RWPE1 (cell line): ENCODE data around the gene TEX51.

ENCODE experiments used
- CTCF ChIA-PET: fragments of 350-600 bp; sonication (Branson Sonifier 250); formaldehyde crosslinking; extraction: SDS; loops from one replicate; lab custom pipeline; 2021; lab: Yijun Ruan, JAX
- POLR2A ChIA-PET: fragments of 400-600 bp; formaldehyde crosslinking; extraction: SDS; loops from one replicate; lab custom pipeline; 2020; ENCODE audit warnings: antibody characterized with exemption; ENCODE audit not compliant: low non-redundant PET; lab: Yijun Ruan, JAX
- DNase-seq: peaks from one replicate; pipeline ENCODE4 v3.0.0; 2012; ENCODE audit warnings: low spot score
- H3K27ac ChIP-seq: fragments of 450-650 bp; 2 replicates; pipeline ENCODE4 v1.5.1; 2017
- CTCF ChIP-seq: fragments of 450-650 bp; conservative IDR thresholded peaks from 2 replicates; pipeline ENCODE4 v1.5.1; 2017; ENCODE audit warnings: low read depth, mild to moderate bottlenecking

The TEX51 gene

GRCh38 chr2:126893153-126893552 lies 5.5 kb upstream of the TEX51 start:
- no peak for DNase-seq
- ChIA-PET CTCF (no interaction called here), POLR2A (no interaction called here)
- TF ChIP-seq CTCF, result no peak
- H3K27ac ChIP-seq, result no peak overlapping the region

- POLR2A ChIA-PET, result no interaction called here
- no peak for DNase-seq
- CTCF ChIA-PET, result no interaction called here
- H3K27ac ChIP-seq, result no peak overlapping the region
- TF ChIP-seq CTCF, result no peak
Observed at GRCh38 chr2:126893606-126894005, 5.1 kb upstream of the TEX51 start.

- ChIA-PET POLR2A (no interaction called here), CTCF (no interaction called here)
- no peak overlapping the region for H3K27ac ChIP-seq
- TF ChIP-seq CTCF, result no peak
- DNase-seq, result no peak
Observed at GRCh38 chr2:126894082-126894481, 4.6 kb upstream of the TEX51 start.

- no peak for TF ChIP-seq CTCF
- CTCF ChIA-PET, result no interaction called here
- DNase-seq, result no peak
- POLR2A ChIA-PET, result no interaction called here
- H3K27ac ChIP-seq, result no peak overlapping the region
Observed at GRCh38 chr2:126894585-126895182, 4.0 kb upstream of the TEX51 start.

GRCh38 chr2:126895336-126895735 lies 3.4 kb upstream of the TEX51 start:
- POLR2A ChIA-PET, result no interaction called here
- no peak for TF ChIP-seq CTCF
- DNase-seq, result no peak
- CTCF ChIA-PET, result no interaction called here
- H3K27ac ChIP-seq, result no peak overlapping the region

- POLR2A ChIA-PET, result no interaction called here
- TF ChIP-seq CTCF, result no peak
- CTCF ChIA-PET, result no interaction called here
- H3K27ac ChIP-seq, result no peak overlapping the region
- no peak for DNase-seq
Observed at GRCh38 chr2:126896471-126896870, 2.2 kb upstream of the TEX51 start.
